Measurements from ENCODE around the gene SMARCA4. TPM values are rescaled to one million over a fixed set of nuclear protein-coding genes. Genes with fewer than 3 reads are reported as not detected.

SMARCA4 gene
- total RNA-seq, 1 experiment from 2014 or later, result 261 TPM

DNA sequence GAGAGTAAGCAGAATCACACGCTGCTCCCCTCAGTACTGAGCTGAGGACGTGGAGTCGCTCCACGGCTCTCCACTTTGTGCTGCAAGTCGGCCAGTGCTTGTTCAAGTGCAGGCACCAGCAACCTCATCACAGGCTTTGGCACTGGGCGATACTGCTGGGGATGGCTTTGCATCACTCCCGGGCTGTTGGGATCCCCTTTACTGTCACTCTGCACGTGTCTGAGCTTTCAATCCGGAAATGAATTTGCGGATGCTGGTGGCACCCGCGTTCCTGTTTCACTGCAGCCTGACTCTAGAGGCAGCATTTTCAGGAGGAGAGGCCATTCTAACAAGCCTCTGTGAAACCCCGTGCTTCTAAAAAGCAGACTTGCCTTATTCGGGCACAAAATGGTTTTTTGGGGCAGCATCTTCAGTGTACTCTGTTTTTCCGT, 19.1 kb downstream of the SMARCA4 start:
- H3K4me1 ChIP-seq (ENCODE audit: insufficient read depth, low read length), result no peaks in the 10 kb centered on the region
- TF ChIP-seq CTCF (conservative IDR thresholded peaks at IDR 0.05), result no peak
- H3K4me2 ChIP-seq (ENCODE audit: insufficient read depth, insufficient read length, low read length), result no peak overlapping the region
- H4K91ac ChIP-seq (ENCODE audit: insufficient read length, low read depth, low read length), result no peak overlapping the region
- H2AFZ ChIP-seq (ENCODE audit: low read length), result no peak overlapping the region
- no peak overlapping the region for H3K18ac ChIP-seq (ENCODE audit: insufficient read length, low read depth, low read length)
- no peak overlapping the region for H3K23ac ChIP-seq (ENCODE audit: insufficient read length, low read depth, low read length)
- Mint-ChIP-seq H3K27me3 (ENCODE audit: low read depth) (no peaks in the 10 kb centered on the region), H3K4me1 (peaks cover 14 to 25% of the 10 kb centered on the region in 2 experiments), H3K27ac (peak overlapping the region; percentile 61 to 87 (median 62); a peak in 4 of 7 replicates), H3K4me3 (no peak overlapping the region; a peak in 1 of 5 replicates), H3K36me3 (ENCODE audit: insufficient read depth in 1 of 3, low read depth in 3 of 3) (peaks cover 14 to 30% (median 14%) of the 10 kb centered on the region in 3 experiments), H3K9me3 (no peaks in the 10 kb centered on the region)
- no peak overlapping the region for H3K4ac ChIP-seq (ENCODE audit: low read depth, low read length)
- peaks cover 42% of the 10 kb centered on the region; the same call in 1 of the 2 replicates for H3K79me2 ChIP-seq (ENCODE audit: insufficient read depth, low read length)
- peaks cover 5% of the 10 kb centered on the region for H3K79me1 ChIP-seq (ENCODE audit: insufficient read depth, low read depth, low read length, poor library complexity, severe bottlenecking)
- no peak for DNase-seq
- H3K27me3 ChIP-seq (ENCODE audit: insufficient read depth, low read length), result no peaks in the 10 kb centered on the region
- H3K56ac ChIP-seq (ENCODE audit: insufficient read length, low read depth, low read length), result no peak overlapping the region
- H4K20me1 ChIP-seq (ENCODE audit: control insufficient read depth, insufficient read depth, insufficient read length), result peaks cover 5% of the 10 kb centered on the region
- no peak overlapping the region; the same call in 1 of the 2 replicates for H3K14ac ChIP-seq (ENCODE audit: insufficient read depth, low read length)
- H3K27ac ChIP-seq (ENCODE audit: insufficient read length, low read depth, low read length), result no peak overlapping the region
- H2BK120ac ChIP-seq (ENCODE audit: low read depth, low read length, poor library complexity, severe bottlenecking), result no peak overlapping the region
- no peak overlapping the region for H2AK5ac ChIP-seq (ENCODE audit: insufficient read length, low read length)
- H2BK12ac ChIP-seq (ENCODE audit: insufficient read length, low read depth, low read length), result no peak overlapping the region
- no peaks in the 10 kb centered on the region for H3K9me3 ChIP-seq (ENCODE audit: control insufficient read depth, low read depth, low read length)
- no peak overlapping the region for H2BK15ac ChIP-seq (ENCODE audit: low read depth, low read length)
- no peak overlapping the region for H2BK20ac ChIP-seq (ENCODE audit: low read depth, low read length, poor library complexity, severe bottlenecking)
- no peak overlapping the region for H3K9ac ChIP-seq (ENCODE audit: extremely low read depth, insufficient read length, low read length)
- no CpG with 5 or more reads among the region's 15 CpGs for WGBS (ENCODE audit: extremely low coverage, insufficient read length, low lambda C conversion rate)
- peaks cover 3% of the 10 kb centered on the region for H3K23me2 ChIP-seq (ENCODE audit: insufficient read length, low read depth, low read length, poor library complexity, severe bottlenecking)
- no peak overlapping the region for H4K5ac ChIP-seq (ENCODE audit: insufficient read length, low read depth, low read length)
- no peak overlapping the region for H4K8ac ChIP-seq (replicated peaks; ENCODE audit: insufficient read length, low read depth, low read length)
- H2BK5ac ChIP-seq (ENCODE audit: insufficient read length, low read length), result no peak overlapping the region
- no peak overlapping the region for H3T11ph ChIP-seq (ENCODE audit: low read length)
